ENCODE measurements around the gene OR52A1. TPM values are rescaled to one million over a fixed set of nuclear protein-coding genes. Genes with fewer than 3 reads are reported as not detected.
"Not testable (repeated sequence)": the region's sequence is repeated elsewhere in the genome, so short reads cannot be mapped to it uniquely, and the experiment has no call there.

Gene OR52A1
- total and polyA plus RNA-seq, 2 of the 4 experiments (the other 2 are of a cell fraction), result not detected

- H2AK5ac ChIP-seq (ENCODE audit: low read depth, low read length); H2BK20ac ChIP-seq (ENCODE audit: low read depth, low read length); CTCF ChIA-PET; H4K91ac ChIP-seq (ENCODE audit: insufficient read depth, low read depth, low read length); H2BK15ac ChIP-seq (ENCODE audit: low read depth, low read length); H3K4me1 ChIP-seq (ENCODE audit: control insufficient read depth, insufficient read depth, low read length); H3K9ac ChIP-seq (ENCODE audit: low read depth, low read length); H3K4me3 ChIP-seq (ENCODE audit: insufficient read depth, low read depth, low read length); BruUV-seq (replicated peaks); H2BK5ac ChIP-seq (ENCODE audit: low read depth, low read length, poor library complexity, severe bottlenecking); H3K79me1 ChIP-seq (ENCODE audit: low read depth in 1 of 2, low read length in 2 of 2); H4K8ac ChIP-seq (ENCODE audit: low read depth in 2 of 2, low read length in 2 of 2); POLR2A ChIA-PET (ENCODE audit: unreplicated experiment); H3K27ac ChIP-seq (ENCODE audit: insufficient read depth, low read length); dilution Hi-C loops (cut with HindIII; ENCODE audit: low sequenced_read_pairs, unreplicated experiment); DNase-seq; H2AFZ ChIP-seq (replicated peaks; ENCODE audit: low read length, poor library complexity); H3K36me3 ChIP-seq (ENCODE audit: control insufficient read depth, insufficient read depth, low read length); H3K56ac ChIP-seq (ENCODE audit: extremely low read depth, insufficient read depth, low read length); H3K4me2 ChIP-seq (ENCODE audit: low read depth, low read length); H2BK120ac ChIP-seq (ENCODE audit: low read depth, low read length); H3K9me1 ChIP-seq (ENCODE audit: insufficient read depth, low read length); H3K9me3 ChIP-seq (ENCODE audit: control insufficient read depth, insufficient read depth, low read length); H4K20me1 ChIP-seq (ENCODE audit: insufficient read depth, low read length); H3K14ac ChIP-seq (replicated peaks; ENCODE audit: low read depth, low read length); H3K4ac ChIP-seq (ENCODE audit: low read depth, low read length); H4K5ac ChIP-seq (ENCODE audit: low read depth, low read length); H3K27me3 ChIP-seq (ENCODE audit: control insufficient read depth, insufficient read depth, low read length); intact Hi-C loops (cut with micrococcal nuclease); ATAC-seq (ENCODE audit: low read depth); H3K18ac ChIP-seq (ENCODE audit: low read depth, low read length); in situ Hi-C loops (cut with MboI; ENCODE audit: low sequenced_read_pairs); H3K23ac ChIP-seq (ENCODE audit: low read depth, low read length); H2AK9ac ChIP-seq (replicated peaks; ENCODE audit: low read depth, low read length, poor library complexity): not testable (repeated sequence)
- WGBS, 2 experiments (ENCODE audit: extremely low coverage in 2 of 2, insufficient read length in 1 of 2), result no CpG with 5 or more reads among the region's 4 CpGs
Measured at GRCh38 chr11:5160217-5160616, 5.7 kb upstream of the OR52A1 start.
